GM23248 (cell line): ENCODE data around the gene EXOSC5.

Source experiments
- EZH2 ChIP-seq: fragments of 200-600 bp; sonication (generic); IDR thresholded peaks from 2 replicates; pipeline ENCODE4 v1.6.1; 2018; ENCODE audit warnings: antibody characterized with exemption, mild to moderate bottlenecking; ENCODE audit not compliant: insufficient read depth, poor library complexity, severe bottlenecking
- EZH2phosphoT487 ChIP-seq: fragments of 200-600 bp; sonication (generic); IDR thresholded peaks from 2 replicates; pipeline ENCODE4 v1.6.1; 2018; ENCODE audit warnings: antibody characterized with exemption, moderate library complexity, mild to moderate bottlenecking, low read depth; ENCODE audit not compliant: insufficient read depth

DNA sequence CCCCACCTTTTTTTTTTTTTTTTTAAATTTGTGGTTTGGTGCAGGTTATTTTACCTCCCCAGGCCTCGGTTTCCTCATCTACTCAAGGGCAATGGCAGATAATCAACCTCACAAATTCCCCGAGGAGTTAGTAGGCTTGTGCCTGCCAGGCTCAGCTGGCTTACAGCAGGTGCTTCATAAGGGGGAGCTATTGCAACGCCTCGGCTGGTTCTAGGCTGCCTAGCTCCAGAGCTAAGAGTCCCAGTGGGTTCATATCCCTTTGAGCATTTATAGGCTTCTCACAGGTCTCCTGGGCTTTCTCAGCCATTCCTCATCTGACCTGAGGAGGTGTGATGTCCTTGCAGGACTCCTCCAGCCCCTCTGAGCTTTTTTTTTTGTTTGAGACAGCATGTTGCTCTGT is 11.1 kb upstream of the EXOSC5 start:
- no peak for TF ChIP-seq EZH2
- no peak for TF ChIP-seq EZH2phosphoT487
